GM19452 (cell line): ENCODE data around the gene EFEMP2.
"Not testable (repeated sequence)": the region's sequence is repeated elsewhere in the genome, so short reads cannot be mapped to it uniquely, and the experiment has no call there.

Source experiments
- ATAC-seq: cut with Tn5 transposase; IDR thresholded peaks from one replicate; pipeline ENCODE4 v1.9.1; 2021; ENCODE audit not compliant: unreplicated experiment

Gene EFEMP2

DNA sequence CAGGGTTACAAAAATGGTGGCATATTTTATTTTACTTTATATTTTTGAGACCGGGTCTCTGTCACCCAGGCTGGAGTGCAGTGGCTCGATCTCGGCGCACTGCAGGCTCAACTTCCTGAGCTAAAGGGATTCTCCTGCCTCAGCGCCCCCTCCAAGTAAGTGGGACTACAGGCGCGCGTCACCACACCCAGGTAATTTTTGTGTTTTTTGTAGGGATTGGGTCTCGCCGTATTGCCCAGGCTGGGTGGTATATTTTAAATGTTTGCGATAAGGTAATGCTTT lies 28.2 kb upstream of the EFEMP2 start:
- ATAC-seq = no peak

DNA sequence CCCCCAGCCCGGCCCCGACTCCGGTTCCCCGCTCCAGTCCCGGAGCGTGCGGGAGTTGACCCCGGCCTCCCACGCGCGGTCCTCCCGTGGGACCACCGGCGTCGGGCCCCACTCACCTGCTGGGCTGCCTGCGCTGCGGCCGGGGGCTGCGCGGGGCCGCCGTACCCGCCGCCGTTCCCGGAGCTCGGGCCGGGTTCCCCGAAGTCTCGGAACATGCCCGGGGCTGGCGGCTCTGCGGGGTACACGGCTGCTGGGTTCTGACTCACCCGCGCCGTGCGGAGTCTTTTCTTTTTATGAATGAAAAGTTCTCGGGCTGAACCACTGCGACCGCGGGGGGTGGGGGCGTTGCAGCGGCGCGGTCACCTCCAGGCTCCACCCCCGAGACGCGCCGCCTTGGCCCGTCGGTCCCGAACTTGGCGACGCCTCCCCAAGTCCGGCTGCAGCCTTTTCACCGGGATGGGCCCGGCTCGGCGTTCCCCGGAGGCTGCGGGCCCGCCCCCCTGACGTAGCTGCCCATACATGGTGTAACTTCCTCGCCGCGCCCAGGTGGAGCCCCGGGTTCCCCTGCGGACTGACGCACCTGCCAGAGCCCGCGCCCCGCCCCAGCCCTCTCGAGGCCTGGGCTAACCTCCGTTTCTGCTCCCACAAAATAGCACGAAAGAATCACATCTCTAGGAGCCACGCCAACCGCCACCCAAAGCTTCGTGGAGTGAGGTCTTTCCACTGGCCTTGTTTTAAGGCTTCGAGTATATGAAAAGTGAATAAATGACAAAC lies 27.7 kb upstream of the EFEMP2 start, which contains the start of gene FOSL1:
Gene FOSL1, minus strand, starts transcription at position 264 of the 774 bp plus-strand sequence. Its CDS starts 49 bp downstream, at position 215.
- peak; percentile 76 for ATAC-seq

DNA sequence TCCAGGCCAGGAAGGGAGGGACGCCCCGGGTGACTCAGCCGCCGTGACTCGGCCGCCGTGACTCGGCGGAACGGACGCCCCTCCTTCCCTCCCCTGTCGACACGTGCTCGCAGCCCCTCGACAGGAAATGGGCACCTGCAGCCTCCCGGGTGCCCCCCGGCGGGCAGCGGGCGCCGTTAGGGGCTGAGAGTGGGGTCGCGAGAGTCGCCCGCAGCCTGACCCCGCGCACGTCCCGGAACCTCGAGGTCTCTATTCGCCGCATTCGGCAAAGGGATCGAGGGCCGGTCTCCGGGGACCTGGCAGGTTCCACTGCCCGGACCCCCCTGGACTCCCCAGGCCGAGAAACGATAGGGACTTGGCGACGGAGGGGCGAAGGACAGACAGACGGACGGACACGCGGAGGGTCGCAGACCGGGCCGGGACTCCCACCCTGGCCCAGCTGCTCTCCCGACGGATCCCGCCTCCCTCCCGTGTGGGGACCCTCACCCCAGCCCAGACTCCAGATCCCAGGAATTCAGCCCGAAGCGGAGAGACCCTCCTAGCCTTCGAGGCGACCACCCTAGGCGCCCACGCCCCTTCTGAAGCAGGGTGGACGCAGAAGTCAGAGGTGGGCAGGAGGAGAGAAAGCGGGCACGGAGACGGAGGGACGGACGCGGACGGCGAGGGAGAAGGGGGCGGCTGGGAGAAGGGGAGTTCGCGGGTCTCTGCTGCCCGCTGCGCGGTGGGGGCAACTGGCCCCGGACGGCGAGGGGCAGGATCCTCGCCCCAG lies 26.9 kb upstream of the EFEMP2 start:
- no peak for ATAC-seq

DNA sequence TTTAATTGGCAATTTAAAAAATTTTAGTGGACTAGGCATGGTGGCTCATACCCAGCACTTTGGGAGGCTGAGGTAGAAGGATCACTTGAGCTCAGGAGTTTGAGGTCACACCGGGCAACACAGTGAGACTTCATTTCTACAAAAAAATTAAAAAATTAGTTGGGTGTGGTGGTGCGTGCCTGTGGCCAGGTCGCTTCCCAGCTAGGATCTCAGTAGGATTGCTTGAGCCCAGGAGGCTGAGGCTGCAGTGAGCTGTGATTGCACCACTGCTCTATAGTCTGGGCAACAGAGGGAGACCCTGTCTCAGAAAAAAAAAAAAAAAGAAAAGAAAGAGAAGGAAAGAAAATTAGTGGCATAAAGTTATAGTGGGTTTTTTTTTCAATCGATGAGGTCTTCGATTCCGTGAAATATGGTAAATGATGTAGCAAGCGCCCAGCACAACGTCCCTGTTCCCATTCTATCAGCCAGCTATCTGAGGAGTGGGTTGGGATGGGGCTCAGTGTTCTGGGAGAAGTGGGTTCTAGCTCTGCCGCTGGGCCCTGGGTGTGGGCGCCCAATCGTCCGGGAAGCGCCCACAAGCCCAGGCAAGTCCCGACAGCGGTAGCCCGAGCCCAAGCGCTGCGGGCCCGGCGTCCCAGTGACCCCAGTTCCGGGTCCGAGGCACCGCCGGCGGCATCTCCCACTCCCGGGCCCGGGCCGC lies 26.2 kb upstream of the EFEMP2 start:
- ATAC-seq = no peak

DNA sequence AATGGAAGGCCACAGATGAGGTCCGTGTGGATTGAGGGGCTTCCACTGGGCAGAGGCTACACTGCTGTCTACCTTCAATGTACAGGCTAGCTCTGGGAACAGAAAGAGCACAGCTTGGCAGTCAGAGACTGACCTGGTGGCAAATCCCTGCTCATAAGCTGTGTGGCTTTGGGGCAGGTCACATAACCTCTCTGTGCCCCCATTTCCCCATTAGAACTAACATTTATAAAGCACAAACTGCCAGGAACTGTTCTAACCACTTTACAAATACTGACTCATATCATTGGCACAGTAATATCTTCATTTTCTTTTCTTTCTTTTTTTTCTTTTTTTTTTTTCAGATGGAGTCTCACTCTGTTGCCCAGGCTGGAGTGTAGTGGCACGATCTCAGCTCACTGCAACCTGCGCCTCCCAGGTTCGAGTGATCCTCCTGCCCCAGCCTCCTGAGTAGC lies 24.4 kb upstream of the EFEMP2 start:
- ATAC-seq = no peak

DNA sequence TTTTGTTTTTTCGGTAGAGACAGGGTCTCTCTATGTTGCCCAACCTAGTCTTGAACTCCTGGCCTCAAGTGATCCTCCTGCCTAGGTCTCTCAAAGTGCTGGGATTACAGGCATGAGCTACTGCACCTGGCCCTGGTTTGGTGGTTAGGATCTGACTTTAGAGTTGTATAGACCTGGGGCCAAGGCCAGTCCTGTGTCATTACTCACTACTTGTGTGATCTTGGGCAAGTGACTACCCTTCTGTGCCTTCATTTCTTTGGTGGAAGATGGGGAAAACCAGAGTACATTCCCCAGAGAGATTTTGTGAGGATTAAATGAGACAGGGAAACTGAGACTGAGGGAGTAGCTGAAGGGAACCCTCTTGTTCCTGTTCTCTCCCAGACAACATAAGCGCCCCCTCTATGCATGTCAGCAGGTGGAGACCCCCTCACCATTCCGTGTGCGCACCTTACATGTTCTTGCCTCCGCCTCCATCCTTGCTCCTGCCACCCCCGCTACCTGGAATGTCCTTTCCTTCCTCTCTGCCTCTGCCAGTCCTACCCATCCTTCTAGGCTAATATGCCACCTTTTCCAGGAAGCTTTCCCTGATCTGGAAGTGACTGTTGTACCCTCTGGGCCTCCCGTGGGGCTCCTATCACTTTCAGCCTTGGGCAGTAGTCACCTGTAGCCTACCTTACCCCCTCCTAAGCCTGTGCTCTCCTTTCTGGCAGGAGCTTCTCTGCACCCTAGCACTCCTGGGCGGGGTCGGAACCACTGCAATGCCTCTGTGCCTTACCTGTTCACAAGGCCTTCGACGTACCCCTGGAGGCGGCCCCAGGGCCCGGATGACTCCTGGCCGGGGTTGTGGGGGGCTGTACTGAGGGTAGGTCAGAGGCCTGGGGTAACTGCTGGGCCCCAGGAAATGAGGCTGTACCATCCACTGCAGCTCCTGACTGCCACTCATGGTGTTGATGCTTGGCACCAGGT lies 23.7 kb upstream of the EFEMP2 start:
- ATAC-seq = no peak

DNA sequence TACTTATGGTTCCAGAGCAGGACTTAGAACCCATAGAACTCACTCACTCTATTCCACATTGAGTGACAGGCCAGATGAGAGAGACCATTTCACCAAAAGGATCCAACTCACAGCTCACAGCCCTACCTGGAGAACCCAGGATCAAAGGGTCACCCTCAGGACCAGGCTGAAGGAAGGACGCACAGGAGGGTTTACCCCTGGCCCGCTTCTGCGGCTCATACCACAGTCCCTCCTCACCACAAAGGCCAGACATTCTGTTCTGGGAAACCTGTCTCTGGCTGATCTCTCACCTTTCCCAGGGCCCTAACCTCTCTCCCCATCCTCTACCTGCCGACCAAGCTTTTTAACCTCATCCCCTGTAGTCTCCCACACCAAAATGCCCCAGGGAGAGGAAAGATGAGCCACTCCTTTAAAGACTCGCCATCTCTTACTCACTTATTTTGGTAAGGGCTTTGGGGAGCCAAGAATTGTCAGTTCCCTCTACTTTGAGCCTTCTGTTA lies 22.9 kb upstream of the EFEMP2 start:
- ATAC-seq = no peak

DNA sequence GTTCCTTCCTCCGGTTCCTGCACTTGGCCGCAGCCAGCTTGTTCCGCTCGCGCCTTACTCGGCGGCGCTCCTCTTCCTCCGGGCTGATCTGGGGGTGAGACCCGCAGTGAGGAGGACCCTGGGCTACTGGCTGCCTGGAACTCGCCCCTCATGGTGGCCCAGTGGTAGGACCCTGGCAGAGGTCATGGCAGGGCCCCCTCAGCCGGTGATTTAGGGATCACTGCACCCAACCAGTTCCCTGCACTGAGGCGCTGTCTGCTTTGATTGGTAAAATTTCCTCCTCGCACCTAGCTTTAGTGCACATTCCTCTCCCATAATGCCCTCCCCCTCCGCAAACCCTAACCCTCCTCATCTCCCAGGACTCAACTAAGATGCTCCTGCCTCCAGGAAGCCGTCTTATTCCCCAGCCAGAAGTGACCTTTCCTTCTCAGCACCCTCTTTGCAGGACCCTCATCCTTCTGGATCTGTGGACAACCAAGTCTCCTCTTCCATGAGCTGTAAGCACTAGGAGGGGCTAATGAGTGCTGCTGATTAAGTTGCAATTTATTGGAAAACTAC lies 21.5 kb upstream of the EFEMP2 start:
- no peak for ATAC-seq

DNA sequence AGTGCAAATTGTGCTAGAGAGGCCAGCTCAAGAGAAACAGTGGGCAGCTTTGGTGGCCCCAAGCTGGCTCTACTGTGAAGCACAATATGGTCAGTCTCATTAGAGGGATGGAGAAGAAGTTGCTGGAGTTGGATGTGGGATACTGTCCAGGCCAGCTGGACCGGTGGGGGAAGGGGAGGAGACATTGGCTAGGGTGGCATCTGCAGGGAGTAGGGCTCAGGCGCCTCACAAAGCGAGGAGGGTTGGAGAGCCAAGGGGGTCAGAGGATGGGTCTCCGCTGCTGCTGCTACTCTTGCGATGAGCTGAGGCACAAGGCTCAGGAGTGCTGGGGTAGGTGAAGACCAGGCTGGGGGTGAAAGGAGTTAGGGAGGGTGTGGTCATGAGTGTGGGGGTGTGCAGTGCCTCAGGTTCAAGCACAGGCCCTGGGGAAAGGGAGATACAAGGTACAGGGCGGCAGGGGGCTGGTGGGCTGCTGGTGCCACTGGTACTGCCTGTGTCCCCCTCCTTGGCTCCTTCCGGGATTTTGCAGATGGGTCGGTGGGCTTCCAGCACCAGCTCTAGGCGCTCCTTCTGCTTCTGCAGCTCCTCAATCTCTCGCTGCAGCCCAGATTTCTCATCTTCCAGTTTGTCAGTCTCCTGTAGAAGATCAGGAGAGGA lies 20.2 kb upstream of the EFEMP2 start:
- ATAC-seq = no peak

DNA sequence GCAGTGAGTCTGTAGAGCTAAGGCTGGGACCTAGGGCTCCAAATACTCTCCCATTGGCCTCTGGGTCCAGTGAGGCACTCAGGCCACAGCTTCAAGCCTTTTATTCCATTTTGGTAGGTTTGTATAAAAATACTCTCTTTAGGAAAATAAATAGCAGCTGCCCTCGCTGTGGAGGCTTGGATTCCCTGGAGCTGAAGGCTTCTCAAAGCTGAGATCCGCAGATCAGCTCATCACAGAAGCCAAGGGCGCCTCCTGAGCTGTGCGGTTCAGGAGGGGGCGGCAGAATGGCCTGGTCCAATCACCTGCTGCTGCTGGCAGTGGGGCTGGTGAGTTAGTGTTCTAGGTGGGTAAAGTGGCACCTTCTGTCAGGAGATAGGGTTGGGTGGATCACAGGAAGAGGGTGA lies 19.5 kb upstream of the EFEMP2 start:
- not testable (repeated sequence) for ATAC-seq

DNA sequence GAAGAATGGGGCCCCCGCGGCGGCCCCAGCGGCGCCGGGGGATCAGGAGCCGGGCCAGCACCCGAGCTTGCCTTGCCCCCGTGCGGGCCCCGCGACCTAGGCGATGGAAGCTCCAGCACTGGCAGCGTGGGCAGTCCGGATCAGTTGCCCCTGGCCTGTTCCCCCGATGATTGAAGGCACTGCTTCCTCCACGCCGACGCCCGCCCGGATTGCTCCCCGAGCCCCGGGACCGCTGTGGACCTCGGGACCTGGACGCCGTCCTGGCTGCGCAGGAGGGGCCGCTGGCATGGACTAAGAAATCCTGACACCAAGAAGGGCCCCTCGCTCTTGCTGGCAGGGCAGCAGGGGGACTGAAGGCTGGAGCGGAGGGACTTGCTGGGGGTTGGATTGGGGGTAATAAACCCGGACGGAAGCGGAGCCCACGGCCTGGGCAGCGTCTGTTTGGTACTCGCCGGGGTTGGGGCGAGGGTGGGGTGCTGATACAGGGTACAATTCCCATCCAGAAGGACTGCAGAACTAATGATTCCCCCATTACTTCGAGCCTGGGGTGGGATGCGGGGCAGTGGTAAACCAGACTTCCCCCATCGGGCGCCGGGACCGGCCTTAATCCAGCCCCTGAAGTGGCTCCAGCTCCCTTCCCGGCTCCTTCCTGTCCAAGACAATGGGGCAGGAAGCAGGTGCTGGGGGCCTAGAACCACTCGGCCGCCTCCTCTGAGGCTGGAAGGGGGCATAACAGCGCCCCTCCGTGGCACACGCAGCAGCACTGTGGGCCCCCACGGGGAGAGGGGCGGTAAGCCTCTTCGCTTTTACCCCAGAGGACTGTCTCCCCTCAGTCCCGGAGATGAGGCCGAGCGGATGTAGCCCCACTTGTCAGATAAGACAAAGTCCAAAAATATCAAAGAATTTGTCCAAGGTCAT lies 18.9 kb upstream of the EFEMP2 start:
- ATAC-seq = no peak

DNA sequence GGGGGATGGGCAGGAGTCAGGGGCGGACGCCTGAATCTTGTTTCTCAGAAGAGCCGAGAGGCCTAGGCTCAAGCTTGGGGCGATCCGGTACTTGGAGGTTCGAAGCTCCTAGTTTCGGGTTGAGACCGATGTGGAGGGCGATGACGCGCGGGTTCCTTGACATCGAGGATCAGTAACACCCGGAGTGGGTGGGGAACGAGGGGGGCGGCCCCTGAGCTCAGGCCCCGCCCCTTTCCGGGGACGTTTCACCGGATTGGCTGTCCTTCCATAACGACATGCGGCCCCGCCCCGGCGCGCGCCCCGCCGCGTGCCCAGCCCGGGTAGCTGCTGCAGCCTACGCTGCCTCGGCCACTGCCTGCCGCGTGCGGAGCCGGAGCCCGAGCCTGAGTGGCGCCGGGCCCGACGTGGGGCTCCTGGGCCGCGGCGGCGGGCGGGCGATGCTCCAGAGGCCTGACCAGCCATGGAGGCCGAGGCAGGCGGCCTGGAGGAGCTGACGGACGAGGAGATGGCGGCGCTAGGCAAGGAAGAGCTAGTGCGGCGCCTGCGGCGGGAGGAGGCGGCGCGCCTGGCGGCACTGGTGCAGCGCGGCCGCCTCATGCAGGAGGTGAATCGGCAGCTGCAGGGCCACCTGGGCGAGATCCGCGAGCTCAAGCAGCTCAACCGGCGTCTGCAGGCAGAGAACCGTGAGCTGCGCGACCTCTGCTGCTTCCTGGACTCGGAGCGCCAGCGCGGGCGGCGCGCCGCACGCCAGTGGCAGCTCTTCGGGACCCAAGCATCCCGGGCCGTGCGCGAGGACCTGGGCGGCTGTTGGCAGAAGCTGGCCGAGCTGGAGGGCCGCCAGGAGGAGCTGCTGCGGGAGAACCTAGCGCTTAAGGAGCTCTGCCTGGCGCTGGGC lies 18.0 kb upstream of the EFEMP2 start, which contains the start of gene CCDC85B:
Gene CCDC85B, plus strand, starts transcription at position 350 of the 895 bp plus-strand sequence. Its CDS starts 111 bp downstream, at position 461.
- ATAC-seq = peak; percentile 53

DNA sequence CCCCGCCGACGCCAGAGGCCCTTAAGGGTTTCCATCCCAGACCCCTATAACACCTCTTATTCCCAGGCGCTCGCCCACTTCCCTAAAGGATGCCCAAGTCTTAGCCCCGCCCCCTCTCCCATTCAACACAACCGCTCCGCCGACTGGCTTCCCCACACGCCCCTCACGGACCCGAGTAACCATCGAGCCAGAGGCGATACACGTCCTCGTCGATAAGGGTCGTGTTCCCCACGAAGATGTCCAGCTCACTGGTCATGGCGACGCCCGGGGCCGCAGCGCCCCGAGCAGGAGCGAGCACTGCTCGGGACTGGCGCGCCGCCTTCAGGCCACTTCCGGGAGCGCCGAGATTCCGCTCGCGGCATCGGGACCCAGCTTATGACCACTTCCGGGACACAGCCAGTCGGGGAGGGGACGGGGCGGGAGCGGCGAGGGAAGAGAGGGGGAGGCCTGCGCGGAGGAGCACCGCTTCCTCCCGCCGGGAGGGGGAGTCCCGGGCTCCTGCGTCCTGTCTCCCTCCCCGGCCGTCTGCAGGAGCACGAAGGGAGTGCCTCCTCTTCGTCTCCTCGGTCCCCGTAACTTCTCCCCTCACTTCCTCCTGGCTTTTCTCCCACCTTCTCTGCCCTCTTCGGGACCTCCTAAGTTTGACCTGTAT lies 15.7 kb upstream of the EFEMP2 start, which contains the start of gene FIBP:
Gene FIBP, minus strand, starts transcription at position 309 of the 652 bp plus-strand sequence. Its CDS starts 53 bp downstream, at position 256.
- ATAC-seq = peak; percentile 51

DNA sequence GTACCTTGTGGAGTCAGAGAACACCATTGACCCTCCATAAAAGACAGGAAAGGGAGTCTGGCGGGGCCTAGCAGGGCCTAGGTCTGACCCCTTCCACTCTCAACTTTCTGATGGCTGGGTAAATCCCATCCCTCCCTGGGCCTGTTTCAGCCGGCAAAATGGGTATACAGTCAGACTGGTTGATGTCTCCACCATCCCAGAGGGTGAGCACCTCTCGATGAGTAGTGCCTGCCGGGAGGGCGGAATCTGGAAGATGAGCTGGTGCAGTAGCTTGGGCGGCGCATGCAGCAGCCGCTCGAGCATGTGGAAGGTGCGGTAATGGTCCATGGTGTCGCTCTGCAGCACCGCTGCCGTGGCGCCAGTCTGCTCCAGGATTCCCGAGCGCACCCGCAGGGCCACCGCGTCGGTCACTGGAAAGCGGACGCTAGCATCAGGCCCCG lies 15.1 kb upstream of the EFEMP2 start:
- no peak for ATAC-seq

DNA sequence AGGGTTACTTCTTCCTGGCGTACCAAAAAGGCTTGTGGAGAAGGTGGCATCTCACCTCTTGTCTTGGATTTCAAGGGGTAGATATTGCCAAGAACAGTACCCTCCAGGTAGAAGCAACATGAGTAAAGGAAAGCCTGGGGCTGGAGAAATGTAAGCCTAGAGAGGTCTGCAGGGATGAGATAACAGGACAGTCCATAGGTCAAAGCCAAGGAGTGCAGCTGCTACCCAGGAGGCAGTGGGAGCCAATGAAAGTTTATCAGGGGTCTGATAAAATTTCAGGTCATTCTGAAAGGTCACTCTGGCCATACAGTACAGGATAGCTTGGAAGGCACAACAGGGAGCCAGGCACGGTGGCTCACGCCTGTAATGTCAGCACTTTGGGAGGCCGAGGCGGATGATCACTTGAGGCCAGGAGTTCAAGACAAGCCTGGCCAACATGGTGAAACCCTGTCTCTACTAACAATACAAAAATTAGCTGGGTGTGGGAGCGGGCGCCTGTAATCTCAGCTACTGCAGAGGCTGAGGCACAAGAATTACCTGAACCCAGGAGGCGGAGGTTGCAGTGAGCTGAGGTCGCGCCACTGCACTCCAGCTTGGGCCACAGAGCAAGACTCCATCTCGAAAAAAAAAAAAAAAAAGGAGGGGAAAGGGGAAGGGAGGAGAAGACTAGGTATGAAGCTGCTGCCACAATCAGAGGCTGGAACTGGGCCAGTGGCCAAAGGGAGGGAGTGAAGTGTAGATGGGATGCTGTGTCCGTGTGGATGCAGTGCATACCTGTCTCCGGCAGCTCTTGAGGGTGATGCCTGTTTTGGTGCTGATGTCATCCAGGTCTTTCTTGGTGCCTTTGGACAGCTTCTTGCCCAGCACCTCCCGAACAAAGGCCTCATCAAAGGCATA lies 14.5 kb upstream of the EFEMP2 start:
- ATAC-seq = no peak
